ENCODE data around the gene MACROD2. TPM values are rescaled to one million over a fixed set of nuclear protein-coding genes. Genes with fewer than 3 reads are reported as not detected.
"Not testable (repeated sequence)": the region's sequence is repeated elsewhere in the genome, so short reads cannot be mapped to it uniquely, and the experiment has no call there.

The MACROD2 gene
- total and polyA plus RNA-seq, 4 donors, result 0.66 to 10.5 (median 3.3) TPM

GRCh38 chr20:14454296-14454695 is 459.0 kb downstream of the MACROD2 start:
- H3K4me3 ChIP-seq (ENCODE audit: low read depth in 1 of 3, low read length in 3 of 3), result no peak overlapping the region
- no peak for DNase-seq (ENCODE audit: low spot score)
- no peak overlapping the region for H3K27ac ChIP-seq (ENCODE audit: low read depth in 1 of 2, low read length in 2 of 2)
- H3K36me3 ChIP-seq (ENCODE audit: control insufficient read depth in 4 of 4, insufficient read depth in 3 of 4, low read depth in 1 of 4, low read length in 3 of 4), result no peaks in the 10 kb centered on the region
- peaks cover 0 to 3% (median 0%) of the 10 kb centered on the region in 4 donors for H3K4me1 ChIP-seq (ENCODE audit: control insufficient read depth in 4 of 4, insufficient read depth in 4 of 4, low read length in 3 of 4)
- no peak for TF ChIP-seq FOXA1 (IDR thresholded peaks at IDR 0.05)
- no peak for TF ChIP-seq CTCF (IDR thresholded peaks at IDR 0.05; ENCODE audit: low read depth, low read length, missing input control)
- TF ChIP-seq EGR1 (IDR thresholded peaks at IDR 0.05; ENCODE audit: low read depth in 2 of 2), result no peak
- TF ChIP-seq ZBTB33 (IDR thresholded peaks at IDR 0.05), result no peak
- TF ChIP-seq SP1 (IDR thresholded peaks at IDR 0.05), result no peak
- no peak for TF ChIP-seq YY1 (IDR thresholded peaks at IDR 0.05)
- TF ChIP-seq HNF4A (conservative IDR thresholded peaks at IDR 0.05), result no peak
- no peak for TF ChIP-seq RXRA (IDR thresholded peaks at IDR 0.05)
- TF ChIP-seq TAF1 (conservative IDR thresholded peaks at IDR 0.05), result no peak
- no peak for TF ChIP-seq GABPA (IDR thresholded peaks at IDR 0.05 in 1 of 2, conservative IDR thresholded peaks at IDR 0.05 in 1 of 2)
- no peak for TF ChIP-seq MAX (IDR thresholded peaks at IDR 0.05)
- TF ChIP-seq RAD21 (IDR thresholded peaks at IDR 0.05), result no peak
- no peaks in the 10 kb centered on the region for H3K9me3 ChIP-seq (ENCODE audit: control insufficient read depth in 4 of 4, low read length in 3 of 4)
- no peak overlapping the region for H3K9ac ChIP-seq (ENCODE audit: low read depth in 1 of 2, low read length in 2 of 2)
- H3K27me3 ChIP-seq (ENCODE audit: control insufficient read depth in 4 of 4, insufficient read depth in 4 of 4, low read length in 3 of 4), result no peaks in the 10 kb centered on the region
- 54% methylated on average over 1 of the region's 1 CpG for WGBS

GRCh38 chr20:14467104-14467827 is 471.9 kb downstream of the MACROD2 start:
- H3K36me3 ChIP-seq (ENCODE audit: control insufficient read depth in 4 of 4, insufficient read depth in 3 of 4, low read depth in 1 of 4, low read length in 3 of 4); H3K9me3 ChIP-seq (ENCODE audit: control insufficient read depth in 4 of 4, low read length in 3 of 4); H3K27me3 ChIP-seq (ENCODE audit: control insufficient read depth in 4 of 4, insufficient read depth in 4 of 4, low read length in 3 of 4); DNase-seq (ENCODE audit: low spot score); H3K9ac ChIP-seq (ENCODE audit: low read depth in 1 of 2, low read length in 2 of 2); H3K4me3 ChIP-seq (ENCODE audit: low read depth in 1 of 3, low read length in 3 of 3); H3K27ac ChIP-seq (ENCODE audit: low read depth in 1 of 2, low read length in 2 of 2): not testable (repeated sequence)
- 85% methylated on average over 17 of the region's 17 CpGs for WGBS
- H3K4me1 ChIP-seq (ENCODE audit: control insufficient read depth in 4 of 4, insufficient read depth in 4 of 4, low read length in 3 of 4), result peaks cover 3 to 11% (median 8%) of the 10 kb centered on the region in 4 donors

- peaks cover 3 to 11% (median 8%) of the 10 kb centered on the region in 4 donors for H3K4me1 ChIP-seq (ENCODE audit: control insufficient read depth in 4 of 4, insufficient read depth in 4 of 4, low read length in 3 of 4)
- WGBS, result 44% methylated on average over 12 of the region's 12 CpGs
- H3K9ac ChIP-seq (ENCODE audit: low read depth in 1 of 2, low read length in 2 of 2), result no peak overlapping the region
- peaks cover 0 to 1% (median 0%) of the 10 kb centered on the region in 4 donors for H3K9me3 ChIP-seq (ENCODE audit: control insufficient read depth in 4 of 4, low read length in 3 of 4)
- peak overlapping the region in 1 of 3 donors; percentile 47 for H3K4me3 ChIP-seq (ENCODE audit: low read depth in 1 of 3, low read length in 3 of 3)
- no peaks in the 10 kb centered on the region for H3K27me3 ChIP-seq (ENCODE audit: control insufficient read depth in 4 of 4, insufficient read depth in 4 of 4, low read length in 3 of 4)
- no peak for DNase-seq (ENCODE audit: low spot score)
- H3K27ac ChIP-seq (ENCODE audit: low read depth in 1 of 2, low read length in 2 of 2), result peak overlapping the region in 1 of 2 donors; percentile 41
- no peaks in the 10 kb centered on the region for H3K36me3 ChIP-seq (ENCODE audit: control insufficient read depth in 4 of 4, insufficient read depth in 3 of 4, low read depth in 1 of 4, low read length in 3 of 4)
- TF ChIP-seq RAD21 (IDR thresholded peaks at IDR 0.05) (peak; percentile 57 to 70), HNF4G (IDR thresholded peaks at IDR 0.05) (peak; percentile 87), SP1 (IDR thresholded peaks at IDR 0.05) (peak; percentile 93), MAX (IDR thresholded peaks at IDR 0.05) (peak; percentile 39), GABPA (IDR thresholded peaks at IDR 0.05 in 1 of 2, conservative IDR thresholded peaks at IDR 0.05 in 1 of 2) (no peak), TAF1 (conservative IDR thresholded peaks at IDR 0.05) (no peak), EGR1 (IDR thresholded peaks at IDR 0.05; ENCODE audit: low read depth in 2 of 2) (no peak), JUND (IDR thresholded peaks at IDR 0.05) (peak; percentile 45 to 73), YY1 (IDR thresholded peaks at IDR 0.05) (peak; percentile 89), ZBTB33 (IDR thresholded peaks at IDR 0.05) (peak; percentile 31), NR2F2 (IDR thresholded peaks at IDR 0.05) (no peak), ATF3 (IDR thresholded peaks at IDR 0.05) (no peak)
Measured at GRCh38 chr20:14470231-14470899, 475.0 kb downstream of the MACROD2 start.

Data from liver (tissue), 9 donors.